Right renal cortex interstitium (tissue), 3 donors: ENCODE results near the gene SERINC1. TPM values are rescaled to one million over a fixed set of nuclear protein-coding genes. Genes with fewer than 3 reads are reported as not detected.
"Not testable (repeated sequence)": the region's sequence is repeated elsewhere in the genome, so short reads cannot be mapped to it uniquely, and the experiment has no call there.

Experiments used
- DNase-seq, 3 donors: peaks; one replicate each; pipeline ENCODE4 v3.0.0-alpha.2; 2013; ENCODE audit warnings: low read depth in 3 of 3, low spot score in 2 of 3
- polyA plus RNA-seq, 3 donors: library from polyadenylated mRNA; unstranded; fragments of 120-200 nt; gene quantifications; one replicate each; pipeline ENCODE4 v1.2.1, GENCODE V29; 2013; ENCODE audit not compliant: insufficient read length in 3 of 3

Gene SERINC1
- polyA plus RNA-seq: 100 to 1,000 TPM; 249 to 272 (median 272) TPM

GRCh38 chr6:122471107-122472021, at the start of gene SERINC1:
TSS of gene SERINC1 (minus strand) at chr6:122471807. CDS start at chr6:122471737, 70 bp downstream.
- DNase-seq: peak; percentile 91 to 94 (median 93)

DNA sequence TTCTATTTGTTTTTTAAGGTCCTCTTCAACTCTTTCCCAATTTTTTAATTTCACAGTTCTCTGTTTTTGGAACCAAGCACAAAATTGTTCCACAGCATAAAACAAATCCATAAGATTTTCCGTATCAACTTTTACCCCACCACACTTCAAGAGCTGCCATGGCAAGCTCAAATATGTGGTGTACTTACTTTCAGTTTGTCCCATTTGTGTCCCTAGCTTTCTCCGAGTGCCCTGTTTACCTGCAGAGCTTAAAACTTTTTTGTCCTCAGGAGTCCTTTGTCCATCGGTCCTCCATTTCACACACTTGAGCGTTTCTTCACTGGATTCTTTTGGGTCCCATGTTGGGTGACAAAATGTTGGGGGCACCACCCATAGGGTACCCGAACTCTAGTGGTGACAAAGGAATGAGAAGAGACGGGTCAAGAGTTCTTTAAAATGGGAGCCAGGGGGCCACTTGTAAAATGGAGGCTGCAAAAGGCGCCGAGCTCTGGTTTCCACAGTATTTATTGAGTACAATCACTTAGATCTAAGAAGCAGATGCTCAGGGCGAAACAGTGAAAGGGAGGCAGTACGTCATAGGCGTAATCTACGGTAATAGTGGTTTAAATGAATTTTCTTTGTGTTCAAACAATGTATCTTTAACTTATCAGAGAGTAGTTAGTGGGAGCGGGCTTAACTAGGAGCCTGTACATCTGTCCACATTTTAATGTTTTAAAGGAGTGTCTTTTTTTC, 39.8 kb upstream of the SERINC1 start:
- DNase-seq: no peak

GRCh38 chr6:122505170-122505569, 33.6 kb upstream of the SERINC1 start:
- DNase-seq: not testable (repeated sequence)

DNA sequence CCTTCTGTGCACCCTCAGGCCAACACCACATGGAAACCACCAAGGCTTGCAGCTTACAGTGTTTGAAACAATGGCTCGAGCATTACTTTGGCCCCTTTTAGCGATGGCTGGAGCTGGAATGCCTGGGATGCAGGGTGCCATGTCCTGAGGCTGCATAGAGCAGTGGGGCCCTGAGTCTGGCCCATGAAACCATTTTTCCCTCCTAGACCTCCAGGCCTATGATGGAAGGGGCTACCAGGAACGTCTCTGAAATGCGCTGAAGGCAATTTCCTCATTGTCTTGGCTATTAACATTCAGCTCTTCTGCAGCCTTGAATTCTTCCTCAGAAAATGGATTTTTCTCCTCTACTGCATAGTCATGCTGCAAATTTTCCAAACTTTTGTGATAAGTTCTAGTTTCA, 29.9 kb upstream of the SERINC1 start:
- no peak for DNase-seq

DNA sequence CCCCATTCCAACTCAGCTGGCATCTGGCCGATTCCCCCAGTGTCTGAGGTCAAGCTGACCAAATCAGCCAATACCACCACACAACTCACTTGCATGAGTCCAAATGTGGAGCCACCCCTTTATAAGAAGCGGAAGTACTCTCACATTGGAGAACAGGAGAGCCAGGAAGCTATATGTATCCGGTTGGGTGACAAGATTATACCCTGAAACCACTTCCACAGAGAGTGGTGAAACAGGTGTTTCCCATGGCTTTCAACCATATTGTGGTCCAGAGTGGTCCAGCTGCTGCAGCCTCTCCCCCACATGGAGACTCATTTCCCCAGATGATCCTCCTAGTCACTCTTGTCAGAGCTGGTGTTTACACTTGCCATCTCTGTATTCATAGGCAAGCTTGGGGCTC, 24.0 kb upstream of the SERINC1 start:
- no peak for DNase-seq

- DNase-seq: no peak
These were observed 23.2 kb upstream of the SERINC1 start for GRCh38 chr6:122494665-122495272.

- DNase-seq: peak; percentile 27 to 43 (median 32)
These were observed 20.4 kb upstream of the SERINC1 start for GRCh38 chr6:122491919-122492555.

DNA sequence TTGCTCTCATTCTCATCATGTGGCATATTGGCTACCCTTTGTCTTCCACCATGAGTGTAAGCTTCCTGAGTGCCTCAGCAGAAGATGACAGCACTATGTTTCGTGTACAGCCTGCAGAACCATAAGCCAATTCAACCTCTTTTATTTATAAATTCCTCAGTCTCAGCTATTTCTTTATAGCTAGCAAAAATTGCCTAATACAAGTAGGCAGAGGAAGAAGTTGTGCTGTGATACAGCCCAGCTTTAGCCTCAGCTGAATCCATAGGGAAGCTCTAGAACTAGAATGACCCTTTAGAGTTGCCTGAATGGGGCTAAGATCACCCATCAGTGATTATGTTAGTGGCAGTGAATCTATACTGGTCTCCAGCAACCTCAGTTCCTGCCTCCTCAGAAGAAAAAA, 19.0 kb upstream of the SERINC1 start:
- DNase-seq: no peak

GRCh38 chr6:122484760-122485159, 13.2 kb upstream of the SERINC1 start:
- DNase-seq: no peak

- DNase-seq: no peak
These were observed 11.1 kb upstream of the SERINC1 start for GRCh38 chr6:122482750-122483080.

DNA sequence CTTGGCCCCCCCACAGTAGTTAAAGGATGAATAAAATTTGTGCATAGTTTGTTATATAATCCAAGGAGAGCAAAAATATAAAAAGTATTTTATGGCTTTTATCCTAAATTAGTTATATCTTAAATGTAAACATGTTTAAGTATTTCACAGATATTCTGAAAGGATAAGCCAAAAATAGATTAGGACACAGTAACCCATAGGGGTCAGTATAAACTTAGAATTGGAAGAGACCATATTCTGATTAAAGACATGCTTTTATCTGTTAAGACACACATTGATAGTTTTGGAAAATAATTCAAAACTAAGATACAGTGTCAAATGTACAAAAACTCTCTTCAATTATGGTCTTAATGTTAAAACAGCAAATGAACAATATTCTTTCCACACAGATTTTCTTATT, 4.5 kb upstream of the SERINC1 start:
- no peak for DNase-seq

GRCh38 chr6:122472022-122472340, 374 bp upstream of the SERINC1 start:
- no peak for DNase-seq

- no peak for DNase-seq
These were observed 9.7 kb downstream of the SERINC1 start for GRCh38 chr6:122461885-122462284.

- not testable (repeated sequence) for DNase-seq
These were observed 11.7 kb downstream of the SERINC1 start for GRCh38 chr6:122459865-122460416.

- DNase-seq: no peak
These were observed 12.4 kb downstream of the SERINC1 start for GRCh38 chr6:122459240-122459639.

- DNase-seq: no peak
These were observed 13.5 kb downstream of the SERINC1 start for GRCh38 chr6:122458087-122458486.

DNA sequence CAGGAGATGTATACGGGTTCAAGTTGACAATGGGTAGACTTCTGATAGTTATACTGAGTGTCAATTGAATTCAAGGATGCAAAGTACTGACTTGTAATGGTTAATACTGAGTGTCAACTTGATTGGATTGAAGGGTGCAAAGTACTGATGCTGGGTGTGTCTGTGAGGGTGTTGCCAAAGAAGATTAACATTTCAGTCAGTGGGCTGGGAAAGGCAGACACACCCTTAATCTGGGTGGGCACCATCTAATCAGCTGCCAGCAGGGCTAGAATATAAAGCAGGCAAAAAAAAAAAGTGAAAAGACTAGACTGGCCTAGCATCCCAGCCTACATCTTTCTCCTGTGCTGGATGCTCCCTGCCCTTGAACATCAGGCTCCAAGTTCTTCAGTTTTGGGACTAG, 16.5 kb downstream of the SERINC1 start:
- DNase-seq: not testable (repeated sequence)

- DNase-seq: no peak
These were observed 16.9 kb downstream of the SERINC1 start for GRCh38 chr6:122454673-122455072.

- DNase-seq: no peak
These were observed 19.1 kb downstream of the SERINC1 start for GRCh38 chr6:122452509-122452908.

DNA sequence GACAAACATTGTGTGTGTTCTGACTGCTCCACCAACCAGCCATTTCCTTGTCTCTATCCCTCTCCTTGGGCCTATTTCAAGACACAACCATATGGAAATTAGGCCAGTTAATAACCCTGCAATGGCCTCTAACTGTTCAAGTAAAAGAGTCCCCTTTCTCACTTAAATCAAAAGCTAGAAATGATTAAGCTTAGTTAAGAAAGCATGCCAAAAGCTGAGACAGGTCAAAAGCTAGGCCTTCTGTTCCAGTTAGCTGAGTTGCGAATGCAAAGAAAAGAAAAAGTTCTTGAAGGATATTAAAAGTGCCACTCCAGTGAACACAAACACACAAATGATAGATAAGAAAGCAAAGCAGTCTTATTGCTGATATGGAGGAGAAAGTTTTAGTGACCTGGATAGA, 22.5 kb downstream of the SERINC1 start:
- DNase-seq: peak in 1 of 3 donors; percentile 6

- no peak for DNase-seq
These were observed 26.3 kb downstream of the SERINC1 start for GRCh38 chr6:122445274-122445673.
